Keratinocyte (primary cell): ENCODE measurements around the gene ZFAND6.

Experiments
- EZH2 ChIP-seq: IDR thresholded peaks from one replicate; pipeline ENCODE4 v1.6.1; 2012; ENCODE audit warnings: inconsistent platforms, mild to moderate bottlenecking, low read length, moderate library complexity
- TF ChIP-seq, protein P1 (sequence below), 3 experiments: IDR thresholded peaks in 1 of 3; conservative IDR thresholded peaks in 1 of 3; optimal IDR thresholded peaks in 1 of 3; 2 replicates in 2 of 3; 3 replicates in 1 of 3; pipeline versions ENCODE3 to v1.5.1; 2011; ENCODE audit warnings: low read length in 3 of 3, mild to moderate bottlenecking in 3 of 3, moderate library complexity in 2 of 3, control low read depth in 1 of 3, inconsistent platforms in 1 of 3; ENCODE audit not compliant: insufficient read depth in 2 of 3; ENCODE audit errors: extremely low read depth in 1 of 3

DNA sequence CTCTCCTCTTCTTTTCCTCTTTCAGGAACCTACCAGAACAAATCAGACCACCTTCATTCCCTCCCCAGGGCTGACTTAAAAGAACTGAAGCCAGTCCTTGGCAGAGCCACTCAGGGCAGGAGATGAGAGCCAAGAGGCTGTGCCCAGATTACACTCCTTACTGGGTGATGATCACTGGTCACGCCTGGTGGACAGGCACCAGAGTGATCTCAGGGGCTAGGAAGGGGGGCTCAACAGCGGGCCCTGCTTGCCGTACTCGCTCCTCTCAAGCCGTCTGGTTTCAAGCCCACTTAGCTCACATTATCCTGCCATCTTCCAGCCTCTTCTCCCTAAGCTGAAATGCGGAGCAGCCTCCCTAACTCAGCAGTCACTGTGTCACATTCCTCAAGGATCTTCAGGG lies 91.7 kb downstream of the ZFAND6 start:
- TF ChIP-seq, protein P1, sequence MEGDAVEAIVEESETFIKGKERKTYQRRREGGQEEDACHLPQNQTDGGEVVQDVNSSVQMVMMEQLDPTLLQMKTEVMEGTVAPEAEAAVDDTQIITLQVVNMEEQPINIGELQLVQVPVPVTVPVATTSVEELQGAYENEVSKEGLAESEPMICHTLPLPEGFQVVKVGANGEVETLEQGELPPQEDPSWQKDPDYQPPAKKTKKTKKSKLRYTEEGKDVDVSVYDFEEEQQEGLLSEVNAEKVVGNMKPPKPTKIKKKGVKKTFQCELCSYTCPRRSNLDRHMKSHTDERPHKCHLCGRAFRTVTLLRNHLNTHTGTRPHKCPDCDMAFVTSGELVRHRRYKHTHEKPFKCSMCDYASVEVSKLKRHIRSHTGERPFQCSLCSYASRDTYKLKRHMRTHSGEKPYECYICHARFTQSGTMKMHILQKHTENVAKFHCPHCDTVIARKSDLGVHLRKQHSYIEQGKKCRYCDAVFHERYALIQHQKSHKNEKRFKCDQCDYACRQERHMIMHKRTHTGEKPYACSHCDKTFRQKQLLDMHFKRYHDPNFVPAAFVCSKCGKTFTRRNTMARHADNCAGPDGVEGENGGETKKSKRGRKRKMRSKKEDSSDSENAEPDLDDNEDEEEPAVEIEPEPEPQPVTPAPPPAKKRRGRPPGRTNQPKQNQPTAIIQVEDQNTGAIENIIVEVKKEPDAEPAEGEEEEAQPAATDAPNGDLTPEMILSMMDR (optimal IDR thresholded peaks at IDR 0.05 in 1 of 3, IDR thresholded peaks at IDR 0.05 in 1 of 3, conservative IDR thresholded peaks at IDR 0.05 in 1 of 3; ENCODE audit: extremely low read depth in 1 of 3, insufficient read depth in 2 of 3, low read length in 3 of 3), result no peak
- no peak for TF ChIP-seq EZH2
